A673 (cell line): ENCODE results near the gene IL23R.

Experiments used
- EZH2 ChIP-seq: fragments of 200-600 bp; sonication (generic); IDR thresholded peaks from 2 replicates; pipeline ENCODE4 v1.6.1; 2017; ENCODE audit warnings: borderline replicate concordance, low read depth, mild to moderate bottlenecking, mixed read lengths, antibody characterized with exemption, low read length; ENCODE audit not compliant: poor library complexity, severe bottlenecking
- TF ChIP-seq, protein P1 (sequence below): fragments of 300-800, 200-600 bp; sonication (generic); conservative IDR thresholded peaks from 2 replicates; pipeline ENCODE4 v1.5.1; 2017; ENCODE audit warnings: low read depth, mild to moderate bottlenecking, antibody characterized with exemption, low read length, moderate library complexity, mixed read lengths

GRCh38 chr1:67227196-67227595 lies 60.9 kb downstream of the IL23R start:
- TF ChIP-seq, protein P1, sequence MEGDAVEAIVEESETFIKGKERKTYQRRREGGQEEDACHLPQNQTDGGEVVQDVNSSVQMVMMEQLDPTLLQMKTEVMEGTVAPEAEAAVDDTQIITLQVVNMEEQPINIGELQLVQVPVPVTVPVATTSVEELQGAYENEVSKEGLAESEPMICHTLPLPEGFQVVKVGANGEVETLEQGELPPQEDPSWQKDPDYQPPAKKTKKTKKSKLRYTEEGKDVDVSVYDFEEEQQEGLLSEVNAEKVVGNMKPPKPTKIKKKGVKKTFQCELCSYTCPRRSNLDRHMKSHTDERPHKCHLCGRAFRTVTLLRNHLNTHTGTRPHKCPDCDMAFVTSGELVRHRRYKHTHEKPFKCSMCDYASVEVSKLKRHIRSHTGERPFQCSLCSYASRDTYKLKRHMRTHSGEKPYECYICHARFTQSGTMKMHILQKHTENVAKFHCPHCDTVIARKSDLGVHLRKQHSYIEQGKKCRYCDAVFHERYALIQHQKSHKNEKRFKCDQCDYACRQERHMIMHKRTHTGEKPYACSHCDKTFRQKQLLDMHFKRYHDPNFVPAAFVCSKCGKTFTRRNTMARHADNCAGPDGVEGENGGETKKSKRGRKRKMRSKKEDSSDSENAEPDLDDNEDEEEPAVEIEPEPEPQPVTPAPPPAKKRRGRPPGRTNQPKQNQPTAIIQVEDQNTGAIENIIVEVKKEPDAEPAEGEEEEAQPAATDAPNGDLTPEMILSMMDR: no peak
- no peak for TF ChIP-seq EZH2
